Medulla oblongata (tissue), 1 donor: Measurements from ENCODE around the gene PSORS1C2.
"Not testable (repeated sequence)": the region's sequence is repeated elsewhere in the genome, so short reads cannot be mapped to it uniquely, and the experiment has no call there.

Source experiments
- DNase-seq: peaks from one replicate; pipeline ENCODE4 v3.0.0-alpha.2; 2015; ENCODE audit errors: extremely low spot score

PSORS1C2 gene

DNA sequence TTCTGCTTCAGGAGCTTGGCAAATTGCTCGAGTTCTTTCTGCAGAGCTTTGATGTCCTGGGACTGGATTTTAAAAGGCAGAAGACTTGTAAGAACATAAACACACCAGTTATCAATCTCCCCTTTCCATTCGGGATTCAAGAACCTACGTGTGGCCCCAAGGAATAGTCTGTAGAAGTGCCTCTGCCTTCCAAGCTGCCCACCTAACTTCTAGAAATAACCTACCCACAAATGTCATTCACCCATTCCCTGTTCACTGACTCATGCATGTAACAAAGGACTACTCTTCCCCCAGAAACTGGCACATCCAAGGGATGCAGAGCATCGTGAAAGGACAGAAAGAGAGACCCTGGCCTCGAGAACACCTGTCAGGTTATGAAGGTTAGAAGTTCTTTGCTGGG is 27.1 kb upstream of the PSORS1C2 start:
- no peak for DNase-seq

DNA sequence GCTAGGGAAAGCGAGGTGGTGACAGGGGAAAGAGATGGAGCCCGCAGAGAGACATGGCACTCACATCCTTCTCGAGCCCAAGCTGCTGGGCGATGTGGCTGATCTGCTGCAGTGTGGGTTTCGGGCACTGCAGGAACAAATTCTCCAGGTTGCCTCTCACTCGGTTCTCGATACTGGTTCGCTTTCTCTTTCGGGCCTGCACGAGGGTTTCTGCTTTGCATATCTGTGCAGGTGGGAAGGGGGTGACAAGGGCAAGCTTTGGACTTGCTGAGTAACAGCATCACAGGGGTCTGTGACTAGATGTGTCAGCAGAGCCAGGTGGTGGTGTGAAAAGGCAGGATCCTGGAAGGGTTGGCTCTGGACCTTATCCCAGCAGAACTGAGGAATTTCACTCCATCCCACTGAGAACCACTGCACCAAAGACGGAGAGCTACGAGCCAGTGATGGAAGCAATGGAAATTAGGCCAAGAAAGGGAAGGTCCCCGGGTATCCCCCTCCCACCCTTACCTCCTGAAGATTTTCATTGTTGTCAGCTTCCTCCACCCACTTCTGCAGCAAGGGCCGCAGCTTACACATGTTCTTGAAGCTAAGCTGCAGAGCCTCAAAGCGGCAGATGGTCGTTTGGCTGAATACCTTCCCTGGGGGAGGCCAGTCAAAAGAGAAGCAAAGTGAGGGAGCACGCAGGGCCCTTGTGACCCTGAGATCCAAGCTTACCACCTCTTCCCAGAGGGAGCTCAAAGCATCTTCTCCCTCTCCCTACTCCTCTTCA is 26.4 kb upstream of the PSORS1C2 start:
- not testable (repeated sequence) for DNase-seq

GRCh38 chr6:31164475-31165063 is 25.7 kb upstream of the PSORS1C2 start:
- DNase-seq: not testable (repeated sequence)

DNA sequence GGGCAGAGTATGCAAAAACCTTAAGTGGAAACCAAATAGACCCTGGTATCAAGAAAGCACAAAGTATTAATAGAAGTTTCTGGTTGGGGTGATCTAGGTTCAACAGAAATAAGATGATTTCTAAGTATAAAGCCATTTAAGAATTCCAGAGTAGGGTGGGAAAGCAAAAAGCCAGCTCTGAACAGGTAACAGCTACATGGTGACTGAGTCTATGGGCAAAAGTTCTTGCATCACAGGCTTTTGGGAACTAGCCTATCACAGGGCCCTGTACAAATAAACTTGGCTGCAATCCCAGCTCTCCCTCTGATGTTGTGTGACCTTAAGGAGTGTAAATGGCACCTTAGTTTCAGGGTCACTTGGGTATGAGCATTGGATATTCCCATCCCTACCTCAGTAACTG is 25.1 kb upstream of the PSORS1C2 start:
- DNase-seq: no peak

- DNase-seq: no peak
Measured at GRCh38 chr6:31162463-31163165, 23.7 kb upstream of the PSORS1C2 start.

- no peak for DNase-seq
Measured at GRCh38 chr6:31161216-31162126, 22.6 kb upstream of the PSORS1C2 start.

DNA sequence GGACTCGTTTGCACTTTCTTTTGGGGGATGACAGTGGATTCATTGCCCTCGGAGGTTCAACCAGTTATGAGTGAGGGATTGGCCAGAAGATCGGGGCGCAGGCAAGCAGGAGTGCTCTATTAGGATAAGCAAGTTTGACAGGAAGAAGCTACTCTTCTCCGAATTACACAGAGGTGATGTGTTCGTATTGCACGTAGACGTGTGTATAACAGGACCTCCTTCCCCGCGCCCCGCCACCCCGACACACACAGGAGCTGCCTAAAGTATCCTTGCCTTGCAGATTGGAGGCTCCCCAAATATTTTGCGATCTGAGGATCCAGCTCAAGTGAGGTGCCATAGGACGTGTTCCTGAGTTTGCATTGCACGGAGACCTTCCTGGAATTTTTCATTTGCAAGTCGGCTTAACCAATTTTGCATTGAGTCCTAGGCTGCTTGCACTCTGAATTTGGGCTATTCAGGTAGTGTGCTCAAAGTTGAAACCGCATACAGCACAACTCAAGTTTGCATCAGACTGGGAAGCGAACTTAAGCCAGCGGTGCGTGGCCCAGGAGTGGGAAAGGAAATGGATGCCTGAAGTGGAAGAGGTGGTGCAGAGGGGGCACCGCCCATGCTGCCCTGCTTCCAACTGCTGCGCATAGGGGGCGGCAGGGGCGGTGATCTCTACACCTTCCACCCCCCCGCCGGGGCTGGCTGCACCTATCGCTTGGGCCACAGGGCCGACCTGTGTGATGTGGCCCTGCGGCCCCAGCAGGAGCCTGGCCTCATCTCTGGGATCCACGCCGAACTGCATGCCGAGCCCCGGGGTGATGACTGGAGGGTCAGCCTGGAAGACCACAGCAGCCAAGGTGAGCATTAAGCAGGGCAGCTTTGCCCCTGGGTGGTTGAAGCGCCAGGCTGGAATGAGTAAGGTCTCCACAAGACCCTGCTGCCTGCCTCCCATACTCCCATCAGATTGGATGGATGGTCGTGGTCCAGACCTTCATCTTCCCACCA is 20.3 kb upstream of the PSORS1C2 start:
- no peak for DNase-seq

- peak; percentile 99 for DNase-seq
Measured at GRCh38 chr6:31158140-31158862, 19.4 kb upstream of the PSORS1C2 start, which contains the start of gene TCF19. TSS of gene TCF19 (plus strand) at chr6:31158589. CDS start at chr6:31159470, 881 bp downstream.

DNA sequence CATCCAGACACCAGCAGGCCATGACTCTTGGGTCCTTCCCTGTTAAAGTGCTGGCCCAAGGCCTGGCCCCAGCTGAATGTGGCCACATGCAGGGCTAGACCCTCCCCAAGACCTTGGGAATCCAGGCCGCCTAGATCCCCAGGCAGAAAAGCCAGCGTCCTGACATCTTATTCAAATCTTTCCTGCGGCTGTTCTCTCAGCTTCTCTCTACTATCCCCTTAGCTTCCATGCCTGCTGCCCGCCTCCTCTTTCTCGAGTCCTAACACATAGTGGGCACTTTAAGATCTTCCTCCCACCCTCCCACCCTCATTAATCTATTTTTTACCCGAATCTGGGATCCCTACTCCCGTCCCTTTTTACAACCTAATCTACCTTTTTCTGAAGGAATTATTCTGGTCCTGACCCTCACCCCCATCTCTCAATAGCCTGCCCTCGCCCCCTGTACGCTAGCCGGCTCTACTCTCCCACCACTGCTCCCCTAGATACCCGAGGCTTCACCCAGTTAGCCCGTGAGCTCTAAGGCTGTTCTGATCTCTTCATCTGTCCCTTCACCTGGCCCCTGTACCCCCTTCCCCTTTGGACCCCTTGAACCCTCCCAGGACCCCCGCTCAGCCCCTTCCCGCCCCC is 18.8 kb upstream of the PSORS1C2 start, which contains the start of gene CCHCR1:
Gene CCHCR1, minus strand, starts transcription at position 290 of the 627 bp plus-strand sequence. Its CDS starts 202 bp downstream, at position 88.
- no peak for DNase-seq

- no peak for DNase-seq
Measured at GRCh38 chr6:31156641-31157040, 17.8 kb upstream of the PSORS1C2 start.

- DNase-seq: no peak
Measured at GRCh38 chr6:31154436-31154835, 15.6 kb upstream of the PSORS1C2 start.

DNA sequence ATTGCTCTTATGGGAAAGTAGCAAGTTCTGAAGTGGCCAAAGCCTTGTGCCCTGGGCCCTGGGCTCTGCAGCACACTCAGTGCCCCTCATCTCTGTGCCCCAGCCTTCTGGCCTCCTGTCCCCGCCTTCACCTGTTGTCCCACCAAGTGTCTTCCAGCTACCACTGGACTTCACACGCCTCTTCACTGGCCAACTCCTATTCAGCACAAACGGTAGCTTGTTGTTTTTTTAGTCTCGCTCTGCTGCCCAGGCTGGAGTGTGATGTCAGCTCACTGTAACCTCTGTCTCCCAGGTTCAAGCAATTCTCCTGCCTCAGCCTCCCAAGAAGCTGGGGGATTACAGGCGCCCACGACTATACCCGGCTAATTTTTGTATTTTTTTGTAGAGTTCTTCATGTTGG is 13.9 kb upstream of the PSORS1C2 start:
- no peak for DNase-seq

DNA sequence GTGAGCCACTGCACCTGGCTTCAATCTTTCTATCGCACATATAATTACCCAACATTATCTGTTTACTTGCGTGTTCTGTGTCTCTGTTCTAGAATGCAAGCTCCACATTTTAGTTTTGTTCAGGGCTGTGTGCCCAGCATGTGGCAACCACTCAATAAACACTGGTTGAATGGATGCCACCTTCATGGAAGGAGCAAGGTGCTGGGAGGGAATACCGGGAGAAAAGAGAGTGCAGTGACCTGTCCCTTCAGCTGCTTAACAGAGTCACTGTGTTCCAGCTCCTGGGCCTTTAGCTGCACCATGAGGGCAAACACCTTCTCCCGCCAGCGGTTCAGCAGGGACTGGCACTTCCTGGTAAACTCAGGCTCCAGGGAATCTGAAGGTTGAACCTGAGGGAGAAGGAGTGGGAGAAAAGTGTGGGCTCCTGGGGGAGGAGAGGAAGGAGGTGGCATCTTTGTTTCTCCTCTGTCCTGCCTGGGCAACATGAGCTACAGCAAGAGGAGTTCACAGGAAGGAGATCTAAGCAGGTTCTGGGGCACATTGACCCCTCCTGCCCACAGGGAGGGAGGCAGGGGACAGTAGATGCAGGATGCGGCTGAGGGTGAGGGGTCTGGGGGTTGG is 11.1 kb upstream of the PSORS1C2 start:
- no peak for DNase-seq

GRCh38 chr6:31145386-31145785 is 6.5 kb upstream of the PSORS1C2 start:
- DNase-seq: no peak

GRCh38 chr6:31144970-31145340 is 6.1 kb upstream of the PSORS1C2 start:
- no peak for DNase-seq

DNA sequence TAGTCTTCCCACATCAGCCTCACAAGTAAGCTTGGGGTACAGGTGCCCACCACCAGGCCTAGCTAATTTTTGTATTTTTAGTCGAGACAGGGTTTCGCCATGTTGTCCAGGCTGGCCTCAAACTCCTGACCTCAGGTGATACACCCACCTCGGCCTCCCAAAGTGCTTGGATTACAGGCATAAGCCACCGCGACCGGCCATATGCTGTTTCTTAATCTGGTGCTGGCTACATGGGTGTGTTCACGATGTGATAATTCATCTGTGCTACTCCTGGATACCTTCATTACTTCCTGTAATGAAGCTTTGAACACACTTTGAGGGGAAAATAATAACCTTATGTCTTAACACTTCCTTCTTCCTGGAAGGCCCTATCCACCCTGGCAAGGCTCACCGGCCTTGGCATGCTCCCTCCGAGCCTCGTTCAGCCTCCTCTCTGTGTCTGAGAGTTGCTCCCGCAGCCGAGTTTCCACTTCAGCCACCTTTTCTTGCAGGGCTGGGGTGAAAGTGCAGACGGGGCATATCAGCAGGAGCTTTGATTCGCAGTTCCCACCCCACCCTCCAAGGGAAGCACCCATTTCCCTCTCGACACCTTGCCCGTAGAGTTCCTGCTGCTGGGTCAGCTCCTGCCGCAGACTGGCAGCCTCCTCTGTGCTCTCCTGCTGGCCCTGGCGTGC is 5.6 kb upstream of the PSORS1C2 start:
- DNase-seq: no peak

GRCh38 chr6:31143148-31143547 is 4.3 kb upstream of the PSORS1C2 start:
- DNase-seq: no peak

- no peak for DNase-seq
Measured at GRCh38 chr6:31142361-31142761, 3.5 kb upstream of the PSORS1C2 start.
